Lung (tissue), 12 donors: Measurements from ENCODE around the gene PLCH1. TPM values are rescaled to one million over a fixed set of nuclear protein-coding genes. Genes with fewer than 3 reads are reported as not detected.

Experiments
- ATAC-seq: fragments of 200-7000 bp; cut with Tn5 transposase; one replicate; pipeline ENCODE4 v1.9.1; 2020; ENCODE audit warnings: moderate number of reproducible peaks; ENCODE audit not compliant: insufficient read depth, low FRiP score
- DNase-seq, 3 donors: peaks; one replicate each; pipeline ENCODE4 v3.0.0-alpha.2; 2013 to 2017
- H3K27ac ChIP-seq, 2 donors: one replicate each; pipeline ENCODE4 v1.5.1; 2013; ENCODE audit warnings: mild to moderate bottlenecking in 2 of 2, moderate library complexity in 2 of 2, control low read depth in 1 of 2, inconsistent platforms in 1 of 2, low read depth in 1 of 2, low read length in 1 of 2
- H3K27me3 ChIP-seq, 3 donors: one replicate each; pipeline ENCODE4 v1.5.1; 2013; ENCODE audit warnings: low read length in 2 of 3; ENCODE audit not compliant: control insufficient read depth in 3 of 3, insufficient read depth in 3 of 3
- H3K36me3 ChIP-seq, 4 donors: one replicate each; pipeline ENCODE4 v1.5.1; 2013; ENCODE audit warnings: low read length in 4 of 4, mild to moderate bottlenecking in 1 of 4, moderate library complexity in 1 of 4; ENCODE audit not compliant: control insufficient read depth in 4 of 4, insufficient read depth in 4 of 4
- H3K4me1 ChIP-seq, 5 donors: one replicate each; pipeline ENCODE4 v1.5.1; 2013; ENCODE audit warnings: low read length in 5 of 5, mild to moderate bottlenecking in 2 of 5, moderate library complexity in 1 of 5; ENCODE audit not compliant: control insufficient read depth in 5 of 5, insufficient read depth in 5 of 5
- H3K4me3 ChIP-seq: one replicate; pipeline ENCODE4 v1.5.1; 2013; ENCODE audit warnings: mild to moderate bottlenecking, control low read depth, moderate library complexity
- H3K9ac ChIP-seq, 2 donors: one replicate each; pipeline ENCODE4 v1.5.1; 2013; ENCODE audit warnings: low read length in 2 of 2, control low read depth in 1 of 2; ENCODE audit not compliant: insufficient read depth in 1 of 2
- H3K9me3 ChIP-seq, 4 donors: one replicate each; pipeline ENCODE4 v1.5.1; 2013; ENCODE audit warnings: low read length in 3 of 4, mild to moderate bottlenecking in 1 of 4, moderate library complexity in 1 of 4; ENCODE audit not compliant: control insufficient read depth in 4 of 4, insufficient read depth in 3 of 4
- CTCF ChIP-seq: IDR thresholded peaks from 2 replicates; pipeline ENCODE4 v1.5.1; 2012; ENCODE audit warnings: mild to moderate bottlenecking; ENCODE audit errors: control extremely low read depth, extremely low read depth
- WGBS, 2 donors: extraction: QIAGEN DNeasy Blood & Tissue Kit; methylation state at CpG; one replicate each; pipeline ENCODE4 v1.1.7; 2013; 5-methylcytosine and 5-hydroxymethylcytosine counted together
- polyA plus RNA-seq, 2 donors: library from polyadenylated mRNA; stranded (reverse); fragments of 200-250 nt; gene quantifications; one replicate each; pipeline ENCODE4 v1.2.1, GENCODE V29; 2013
- total RNA-seq, 2 donors: library from RNA; depleted of rRNA in 1 of 2; stranded (reverse); fragments of >200 nt in 1 of 2; gene quantifications; one replicate each; pipeline ENCODE4 v1.2.1, GENCODE V29; 2014 to 2021
- donor health status: control.
- donor health status: control.
- donor health status: Bipolar disorder and iron deficiency.
- donor health status: healthy.
- donor health status: DM: yes; HTN: yes; CAD: no.

Gene PLCH1
- total and polyA plus RNA-seq, 4 donors, result 2.5 to 22.8 (median 9.1) TPM

GRCh38 chr3:155525324-155525833 is 219.5 kb downstream of the PLCH1 start:
- no peak overlapping the region for H3K4me3 ChIP-seq
- no peak overlapping the region for H3K27ac ChIP-seq
- H3K27me3 ChIP-seq, result no peaks in the 10 kb centered on the region
- no peak for DNase-seq
- 80 to 88% methylated on average over 5 of the region's 5 CpGs for WGBS, 2 donors
- H3K36me3 ChIP-seq, result no peaks in the 10 kb centered on the region
- no peak for TF ChIP-seq CTCF
- no peaks in the 10 kb centered on the region for H3K9me3 ChIP-seq
- no peak for ATAC-seq
- no peaks in the 10 kb centered on the region for H3K4me1 ChIP-seq
- no peak overlapping the region for H3K9ac ChIP-seq

- ATAC-seq (no peak), DNase-seq (no peak)
- WGBS, 2 donors, result 59 to 86% methylated on average over 2 of the region's 2 CpGs
- no peak overlapping the region for H3K27ac ChIP-seq
- H3K4me3 ChIP-seq, result no peak overlapping the region
- no peak for TF ChIP-seq CTCF
- no peaks in the 10 kb centered on the region for H3K36me3 ChIP-seq
- H3K27me3 ChIP-seq, result no peaks in the 10 kb centered on the region
- H3K4me1 ChIP-seq, result no peaks in the 10 kb centered on the region
- no peak overlapping the region for H3K9ac ChIP-seq
- no peaks in the 10 kb centered on the region for H3K9me3 ChIP-seq
Measured at GRCh38 chr3:155520463-155520862, 224.4 kb downstream of the PLCH1 start.

- no peak for TF ChIP-seq CTCF
- ATAC-seq (no peak), DNase-seq (no peak)
- Histone ChIP-seq H3K27ac (no peak overlapping the region), H3K9ac (no peak overlapping the region), H3K27me3 (no peaks in the 10 kb centered on the region), H3K4me3 (no peak overlapping the region), H3K9me3 (no peaks in the 10 kb centered on the region), H3K36me3 (peaks cover 0 to 1% (median 0%) of the 10 kb centered on the region in 4 donors), H3K4me1 (no peaks in the 10 kb centered on the region)
- WGBS, 2 donors, result 73 to 93% methylated on average over 3 of the region's 3 CpGs
Measured at GRCh38 chr3:155519078-155519477, 225.8 kb downstream of the PLCH1 start.

GRCh38 chr3:155517903-155518302 is 227.0 kb downstream of the PLCH1 start:
- Histone ChIP-seq H3K4me3 (no peak overlapping the region), H3K4me1 (no peaks in the 10 kb centered on the region), H3K27ac (no peak overlapping the region), H3K9ac (no peak overlapping the region), H3K36me3 (peaks cover 0 to 1% (median 0%) of the 10 kb centered on the region in 4 donors), H3K27me3 (no peaks in the 10 kb centered on the region), H3K9me3 (no peaks in the 10 kb centered on the region)
- no peak for DNase-seq
- no peak for TF ChIP-seq CTCF
- WGBS, 2 donors, result 80 to 86% methylated on average over 1 of the region's 1 CpG
- no peak for ATAC-seq
